HG03378 (cell line): Measurements from ENCODE around the gene TMEM120B.
"Not testable (repeated sequence)": the region's sequence is repeated elsewhere in the genome, so short reads cannot be mapped to it uniquely, and the experiment has no call there.

Source experiments
- ATAC-seq: cut with Tn5 transposase; IDR thresholded peaks from one replicate; pipeline ENCODE4 v1.9.1; 2021; ENCODE audit warnings: mild to moderate bottlenecking, moderate library complexity; ENCODE audit not compliant: unreplicated experiment

Gene TMEM120B

DNA sequence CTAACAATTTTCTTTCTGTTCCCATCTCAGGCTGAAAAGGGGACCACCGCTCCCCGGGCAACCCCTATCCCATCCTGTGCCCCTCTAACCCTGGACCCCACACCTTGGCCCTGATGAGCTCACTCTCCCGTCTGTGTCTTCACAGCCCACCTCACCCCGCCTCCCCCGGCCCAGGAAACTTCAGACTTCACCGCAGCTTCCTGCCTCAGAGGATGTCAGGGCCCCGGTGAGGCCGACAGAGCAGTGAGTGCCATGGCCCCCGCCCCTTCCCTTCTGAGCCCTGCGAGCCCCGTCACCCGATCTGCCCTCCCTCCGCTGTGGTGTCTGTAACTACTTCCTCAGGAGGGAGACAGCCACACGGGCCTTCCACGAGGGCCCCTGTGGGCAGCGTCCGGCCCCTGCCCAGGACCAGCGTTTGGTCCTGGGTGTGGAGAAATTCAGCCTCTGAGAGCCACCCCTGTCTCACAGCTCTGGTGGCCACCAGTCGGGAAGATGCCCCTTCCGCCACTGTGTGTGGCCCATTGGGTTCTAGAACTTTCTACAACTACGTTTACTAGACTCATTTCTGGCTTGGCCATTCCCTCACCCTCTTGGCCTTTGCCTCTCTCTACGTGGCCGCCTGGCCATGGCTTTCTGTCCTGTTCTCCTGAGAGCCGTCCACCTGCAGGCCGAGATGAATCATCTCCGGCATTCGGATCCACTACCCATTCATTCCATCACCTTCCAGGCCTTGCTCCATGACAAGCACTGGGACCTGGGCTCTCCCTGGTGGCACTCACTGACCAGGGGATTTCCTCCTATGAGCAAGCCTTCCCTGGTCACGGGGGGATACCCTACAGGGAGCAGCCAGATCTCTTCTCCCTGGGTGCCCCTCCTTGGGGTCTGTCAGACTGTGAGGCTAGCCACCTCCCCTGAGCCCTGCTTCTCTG is 77.5 kb downstream of the TMEM120B start:
- peak; percentile 29 for ATAC-seq

- not testable (repeated sequence) for ATAC-seq
These were observed 78.2 kb downstream of the TMEM120B start for GRCh38 chr12:121790785-121791184.

DNA sequence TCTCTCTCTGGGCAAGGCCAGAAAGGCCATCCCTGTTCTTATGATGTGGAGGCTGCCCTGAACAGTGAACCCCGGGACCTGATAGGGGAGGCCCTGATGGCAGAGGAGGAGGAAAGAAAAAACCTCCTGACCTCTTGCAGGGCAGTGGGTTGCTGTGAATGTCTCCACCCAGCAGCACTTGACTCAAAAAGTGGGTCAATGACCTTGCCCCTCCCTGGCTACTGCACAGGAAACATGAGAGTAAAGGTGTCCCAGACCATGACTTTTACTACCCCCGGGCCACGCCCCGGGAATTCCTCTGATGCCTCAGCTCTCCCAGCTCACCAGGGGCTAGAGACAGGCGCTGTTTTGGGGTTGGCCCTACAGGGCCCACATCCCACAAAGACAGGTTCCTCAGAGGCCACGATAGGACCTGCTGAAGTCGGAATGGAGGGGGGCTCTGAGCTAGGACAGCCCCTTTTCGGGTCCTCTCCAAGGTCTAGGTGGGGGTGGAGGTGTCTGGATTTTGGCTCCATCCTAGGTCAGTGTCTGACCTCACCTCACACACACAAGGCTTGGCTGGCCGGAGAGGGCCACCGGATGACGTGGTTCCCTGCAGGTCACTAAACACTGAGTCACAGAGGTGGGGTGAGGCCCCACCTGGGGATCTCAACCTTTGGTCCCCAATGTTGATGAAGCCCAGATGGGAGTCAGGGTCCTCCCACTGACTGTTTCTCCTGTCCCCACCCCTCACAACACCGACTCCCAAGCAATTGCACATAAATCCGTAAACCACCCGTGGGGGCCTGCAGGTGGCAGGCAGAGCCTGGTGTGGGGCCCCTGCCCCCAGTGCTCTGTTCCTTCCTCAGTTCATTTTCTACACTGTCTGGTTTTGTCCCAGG is 79.4 kb downstream of the TMEM120B start:
- ATAC-seq = no peak

DNA sequence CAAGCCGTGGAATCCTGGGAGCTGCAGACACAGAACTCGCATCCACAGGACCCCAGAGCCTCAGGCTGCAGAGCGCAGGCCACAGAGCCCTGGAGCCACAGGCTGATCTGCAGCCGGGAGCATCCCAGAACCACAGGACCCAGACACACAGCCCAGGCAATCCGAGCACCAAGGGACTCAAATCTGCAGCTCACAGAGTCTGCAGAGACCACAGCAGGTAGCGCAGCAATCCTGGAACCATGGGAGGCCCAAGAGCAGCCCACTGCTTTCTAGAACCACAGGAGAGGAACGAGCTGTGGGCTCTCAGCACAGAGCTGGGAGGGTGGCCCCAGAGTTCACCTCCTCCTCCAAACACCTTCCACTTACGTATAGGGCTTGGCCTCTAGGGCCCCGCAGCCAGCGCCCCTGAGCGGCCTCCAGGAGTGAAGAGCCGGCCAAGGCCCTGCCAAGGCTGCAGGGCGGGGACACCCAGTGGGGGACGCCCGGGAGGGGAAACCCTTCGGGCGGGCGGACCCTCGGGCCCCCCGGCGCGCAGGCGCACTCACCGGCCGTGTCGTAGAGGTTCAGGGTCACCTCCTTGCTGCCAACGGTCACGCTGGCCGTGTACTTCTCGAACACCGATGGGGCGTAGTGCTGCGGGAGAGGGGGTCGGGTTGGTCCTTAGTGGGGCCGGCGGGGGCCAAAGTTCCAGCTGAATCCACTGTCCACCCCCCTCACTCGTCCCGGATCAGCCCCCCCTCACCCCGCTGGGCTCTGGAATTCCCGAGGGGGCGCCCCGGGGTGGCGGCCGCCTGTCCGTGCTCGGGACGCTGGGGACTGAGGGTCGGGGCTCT is 80.3 kb downstream of the TMEM120B start:
- ATAC-seq = no peak

GRCh38 chr12:121793440-121793837 is 80.9 kb downstream of the TMEM120B start, which contains the start of gene RHOF:
RHOF (minus strand) TSS chr12:121793688; CDS start chr12:121793633, 55 bp downstream.
- no peak for ATAC-seq

DNA sequence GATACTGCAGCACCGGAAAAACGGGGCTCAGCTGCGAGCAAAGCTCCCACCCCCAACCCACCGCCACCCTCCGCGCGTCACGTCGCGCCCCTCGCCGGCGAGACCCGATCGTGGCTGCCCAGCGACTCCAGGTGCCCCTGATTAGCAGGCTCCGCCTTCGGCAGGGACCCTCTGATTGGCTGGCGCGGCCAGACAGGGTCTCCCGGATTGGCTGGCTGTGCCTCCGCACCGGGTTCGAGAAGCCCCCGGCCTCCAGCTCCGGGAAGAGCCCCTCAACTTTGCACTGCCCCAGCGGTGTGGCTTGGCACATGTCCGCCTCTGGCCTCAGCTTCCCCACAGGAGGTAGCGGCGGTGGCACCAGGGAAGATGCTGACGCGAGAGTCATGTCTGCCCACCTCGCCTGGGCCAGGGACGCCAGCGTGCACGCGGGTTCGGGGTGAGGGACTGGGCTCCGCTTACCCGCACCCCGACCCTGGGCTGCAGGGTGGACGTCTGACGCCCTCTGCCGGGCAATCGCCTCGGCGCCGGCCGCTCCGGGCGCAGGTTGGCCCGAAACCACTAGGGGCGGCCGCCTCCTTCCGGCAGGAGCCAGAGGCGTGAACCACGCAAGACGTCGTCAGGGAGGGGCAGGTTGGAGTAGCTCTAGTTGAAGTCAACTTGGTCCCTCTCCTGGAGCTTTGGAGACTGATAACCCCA is 81.4 kb downstream of the TMEM120B start:
- ATAC-seq = peak; percentile 31

- ATAC-seq = no peak
These were observed 82.0 kb downstream of the TMEM120B start for GRCh38 chr12:121794534-121795033.

DNA sequence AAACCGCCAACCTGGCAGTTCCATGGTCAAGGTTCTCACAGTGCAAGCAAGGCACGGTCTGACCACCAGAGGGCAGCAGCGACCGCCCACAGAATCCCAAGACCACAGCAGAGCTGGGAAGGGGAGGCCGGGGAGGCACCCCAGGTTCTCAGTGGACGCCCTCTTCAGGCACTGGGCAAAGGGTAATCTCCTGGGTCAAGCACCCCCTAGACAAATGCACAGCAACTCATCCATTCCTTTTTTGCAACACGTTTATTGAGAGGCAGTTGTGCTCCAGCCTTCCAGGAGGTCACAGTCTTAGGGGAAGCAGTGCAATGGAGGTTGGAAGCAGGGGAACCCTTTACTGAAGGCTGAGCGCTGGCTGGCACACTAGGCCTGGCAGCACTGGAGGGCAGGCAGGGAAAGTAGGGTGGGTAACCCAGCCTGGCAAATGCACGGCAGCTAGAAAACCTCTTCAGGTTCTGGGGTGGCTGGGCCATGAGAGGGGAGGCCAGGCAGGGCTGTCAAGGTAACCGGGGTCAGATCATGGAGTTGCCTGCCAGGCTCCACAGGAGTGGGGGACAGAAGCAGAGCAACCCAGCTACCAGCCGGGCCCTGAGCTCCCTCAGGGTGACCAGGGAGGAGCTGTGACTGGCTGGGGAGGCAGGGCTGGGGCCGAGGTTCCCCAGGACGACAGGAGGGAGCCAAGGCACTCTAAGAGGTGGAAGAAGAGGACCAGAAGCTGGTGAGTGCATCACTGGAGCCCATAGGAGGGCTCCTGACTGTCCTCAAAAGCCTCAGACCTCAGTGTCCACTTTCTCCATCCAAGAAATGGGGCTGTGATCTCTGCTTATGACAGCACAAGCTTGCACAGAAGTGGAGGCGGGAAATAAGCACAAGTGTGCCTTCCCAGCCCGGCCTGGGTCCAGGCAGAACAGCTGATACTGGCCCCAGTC is 82.7 kb downstream of the TMEM120B start:
- no peak for ATAC-seq

- no peak for ATAC-seq
These were observed 84.6 kb downstream of the TMEM120B start for GRCh38 chr12:121796855-121797751.

GRCh38 chr12:121797937-121798786 is 85.6 kb downstream of the TMEM120B start:
- no peak for ATAC-seq

GRCh38 chr12:121798787-121799155 is 86.2 kb downstream of the TMEM120B start:
- no peak for ATAC-seq

DNA sequence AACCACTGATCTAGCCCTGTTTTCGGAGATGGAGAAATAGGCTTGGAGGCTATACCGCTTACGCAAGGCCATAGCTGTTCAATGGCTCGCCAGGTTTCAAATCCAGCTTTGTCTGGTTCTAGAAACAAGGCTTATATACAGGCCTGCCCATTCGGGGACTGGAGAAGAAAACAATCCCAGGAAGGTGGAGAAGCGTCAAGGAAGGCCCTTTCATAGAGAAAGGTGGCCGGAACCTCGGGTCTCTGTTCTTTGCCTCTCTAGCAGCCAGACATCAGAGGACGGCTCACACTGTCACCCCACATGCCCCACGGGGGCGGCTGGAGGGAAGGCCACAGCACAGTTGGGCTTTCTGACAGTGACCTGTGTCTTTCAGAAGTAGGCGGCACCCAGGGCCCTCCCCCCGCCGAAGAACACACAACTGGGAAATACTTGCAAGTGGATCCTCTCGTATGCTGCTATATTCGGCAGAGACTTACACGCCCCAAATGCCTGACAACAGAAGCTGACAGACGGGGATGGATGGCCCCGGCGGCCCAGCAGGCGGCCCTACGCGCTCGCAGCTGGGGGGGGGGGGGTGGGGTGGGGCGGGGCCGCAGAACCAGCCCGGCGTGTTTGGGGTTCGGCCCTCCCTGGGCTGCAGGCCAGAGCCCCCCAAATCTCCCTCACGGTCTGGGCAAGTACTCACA is 86.7 kb downstream of the TMEM120B start:
- ATAC-seq = no peak

GRCh38 chr12:121799842-121800693 is 87.5 kb downstream of the TMEM120B start:
- ATAC-seq = no peak

DNA sequence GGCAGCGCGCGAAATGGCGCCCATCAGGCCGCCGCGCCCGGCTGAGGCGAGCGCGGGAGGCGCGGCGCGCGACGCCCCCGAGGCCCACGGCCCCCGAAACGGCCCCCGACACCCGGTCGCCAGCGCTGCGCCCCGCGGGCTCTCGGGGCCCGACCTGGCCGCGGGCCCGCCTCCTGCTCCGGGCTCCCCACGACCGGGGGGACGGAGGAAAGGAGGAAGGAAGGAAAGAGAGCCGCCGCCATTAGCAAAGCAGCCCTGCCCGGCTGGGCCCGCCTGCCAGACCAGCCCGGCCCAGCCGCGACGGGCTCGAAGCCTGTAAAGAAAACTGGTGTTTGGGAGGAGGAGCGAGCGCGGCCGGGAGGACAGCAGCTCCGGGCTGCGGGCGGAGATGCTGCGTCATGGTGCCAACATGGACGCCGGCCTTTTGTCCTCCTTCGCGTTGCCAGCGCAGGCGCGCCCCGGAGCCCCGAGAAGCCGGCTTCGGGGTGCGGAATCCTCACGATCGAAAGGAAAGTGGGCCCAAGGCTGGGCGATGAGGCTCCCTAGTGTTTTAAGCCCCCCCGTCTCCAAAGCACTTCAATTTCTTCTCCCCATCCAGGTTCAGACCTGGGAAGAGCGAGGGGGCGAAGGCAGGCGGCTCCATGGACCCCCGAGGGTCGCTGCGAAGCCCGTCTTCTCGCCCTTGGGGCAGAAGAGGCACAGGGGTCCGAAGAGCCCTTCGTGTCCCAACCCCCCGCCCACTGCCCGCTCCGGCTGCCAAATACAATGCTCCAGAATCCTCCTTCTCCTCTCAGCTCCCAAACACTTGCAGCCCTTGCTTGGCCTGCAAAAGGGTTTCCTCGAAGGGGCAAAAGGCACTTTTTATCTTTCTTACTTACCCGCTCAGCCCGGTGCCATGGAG is 88.4 kb downstream of the TMEM120B start:
- no peak for ATAC-seq
